Adrenal gland (tissue), 12 donors: ENCODE measurements around the gene FIGNL2. TPM values are rescaled to one million over a fixed set of nuclear protein-coding genes. Genes with fewer than 3 reads are reported as not detected.

Source experiments
- DNase-seq, 7 donors: peaks; one replicate each; pipeline ENCODE4 v3.0.0-alpha.2; 2019 to 2020
- H3K27ac ChIP-seq, 5 donors: fragments of 200-600 bp; sonication (generic) in 4 of 5; 1 replicate in 3 of 5; 2 replicates in 2 of 5; pipeline versions ENCODE4 v1.5.1 to v1.8.0; 2016 to 2020; ENCODE audit warnings: mild to moderate bottlenecking in 1 of 5
- H3K27me3 ChIP-seq: fragments of 200-600 bp; 2 replicates; pipeline ENCODE4 v1.8.0; 2021
- H3K36me3 ChIP-seq, 2 donors: fragments of 200-600 bp; replicated peaks in 1 of 2; 1 replicate in 1 of 2; 2 replicates in 1 of 2; pipeline versions ENCODE4 v1.5.1 to v1.8.0; 2018 to 2022
- H3K4me1 ChIP-seq, 2 donors: fragments of 200-600 bp; replicated peaks in 1 of 2; 1 replicate in 1 of 2; 2 replicates in 1 of 2; pipeline versions ENCODE4 v1.5.1 to v1.8.0; 2018 to 2021
- H3K4me3 ChIP-seq, 4 donors: fragments of 200-600 bp; sonication (generic) in 3 of 4; one replicate each; pipeline ENCODE4 v1.5.1; 2016 to 2018
- H3K9me3 ChIP-seq, 3 donors: fragments of 200-600 bp; sonication (generic) in 1 of 3; replicated peaks in 1 of 3; 1 replicate in 2 of 3; 2 replicates in 1 of 3; pipeline versions ENCODE4 v1.5.1 to v1.8.0; 2016 to 2021
- CTCF ChIP-seq, 6 experiments: fragments of 450-650 bp in 4 of 6; fragments of 200-600 bp in 2 of 6; sonication (generic) in 1 of 6; IDR thresholded peaks; 1 replicate in 5 of 6; 2 replicates in 1 of 6; pipeline versions ENCODE4 v1.5.1 to v1.8.0; 2016 to 2021; ENCODE audit warnings: antibody characterized with exemption in 6 of 6, mild to moderate bottlenecking in 2 of 6, moderate library complexity in 1 of 6
- POLR2A ChIP-seq, 2 donors: fragments of 450-650 bp; IDR thresholded peaks; one replicate each; pipeline ENCODE4 v1.6.1; 2017; ENCODE audit warnings: antibody characterized with exemption in 2 of 2, mild to moderate bottlenecking in 2 of 2, moderate library complexity in 1 of 2
- WGBS, 4 donors: extraction: QIAGEN DNeasy Blood & Tissue Kit in 2 of 4; methylation state at CpG; one replicate each; pipeline versions ENCODE4 v1.1.5 to v1.1.7; 2013 to 2017; 5-methylcytosine and 5-hydroxymethylcytosine counted together
- intact Hi-C, 2 donors: fragments of 100-400 bp; cut with DNase I; formaldehyde crosslinking; loops; one replicate each; pipeline versions ENCODE4 v1.14.1 to v1.15.0; 2022 to 2023
- polyA plus RNA-seq, 3 donors: library from polyadenylated mRNA; stranded (reverse); fragments of 200-250 nt in 2 of 3; fragments of 350-450 nt in 1 of 3; fragmentation: Illumina TruSeq in 1 of 3; extraction: RNeasy Lipid Tissue Mini Kit (QIAGEN cat#74804) in 1 of 3; gene quantifications; one replicate each; pipeline ENCODE4 v1.2.3, GENCODE V29; 2013 to 2014
- total RNA-seq, 9 donors: library from RNA; depleted of rRNA in 4 of 9; stranded (reverse); fragments of >200 nt in 4 of 9; fragments of 120-200 nt in 1 of 9; fragmentation: NEBNext Ultra II Directional in 1 of 9; extraction: Animal tissue kit (Norgen Biotek cat#: 25700) in 1 of 9; gene quantifications; one replicate each; pipeline versions ENCODE4 v1.1.0 to v1.2.4, GENCODE V29; 2013 to 2023
- donor health status: healthy with polysubstance abuse.
- donor health status: Bipolar disorder and iron deficiency.
- donor health status: DM: yes; HTN: yes; CAD: no.
- donor health status: DM: no; HTN: no; CAD: no.
- donor health status: DM: no; HTN: no; CAD: no.
- donor health status: DM: yes; HTN: yes; CAD: no.

FIGNL2 gene
- total and polyA plus RNA-seq, 12 donors = 0.04 to 0.32 (median 0.25) TPM; not detected in 1

GRCh38 chr12:51866324-51866723 lies 17.8 kb upstream of the FIGNL2 start:
- peaks cover 6 to 15% of the 10 kb centered on the region in 2 donors for H3K4me1 ChIP-seq
- intact Hi-C loops = no loop called here
- TF ChIP-seq CTCF (IDR thresholded peaks at IDR 0.05) (no peak), POLR2A (IDR thresholded peaks at IDR 0.05) (no peak)
- H3K27ac ChIP-seq = no peak overlapping the region
- DNase-seq = no peak
- no peaks in the 10 kb centered on the region for H3K9me3 ChIP-seq
- no peaks in the 10 kb centered on the region for H3K36me3 ChIP-seq
- no peak overlapping the region for H3K4me3 ChIP-seq
- peaks cover 12% of the 10 kb centered on the region for H3K27me3 ChIP-seq
- WGBS, 4 donors = 85 to 93% (median 90%) methylated on average over 4 of the region's 4 CpGs

- intact Hi-C loops = no loop called here
- TF ChIP-seq POLR2A (IDR thresholded peaks at IDR 0.05) = no peak
- TF ChIP-seq CTCF (IDR thresholded peaks at IDR 0.05) = no peak
- Histone ChIP-seq H3K4me3 (no peak overlapping the region), H3K36me3 (no peaks in the 10 kb centered on the region), H3K27me3 (peaks cover 12% of the 10 kb centered on the region), H3K27ac (no peak overlapping the region), H3K9me3 (no peaks in the 10 kb centered on the region), H3K4me1 (peaks cover 6 to 15% of the 10 kb centered on the region in 2 donors)
- DNase-seq = no peak
- WGBS, 4 donors = 79 to 91% (median 89%) methylated on average over 2 to 7 of the region's 7 CpGs
Measured at GRCh38 chr12:51865757-51866270, 17.3 kb upstream of the FIGNL2 start.

- intact Hi-C loops = no loop called here
- H3K4me1 ChIP-seq = peaks cover 6 to 15% of the 10 kb centered on the region in 2 donors
- no peak overlapping the region for H3K27ac ChIP-seq
- H3K36me3 ChIP-seq = no peaks in the 10 kb centered on the region
- no peak overlapping the region for H3K4me3 ChIP-seq
- WGBS, 4 donors = 78 to 88% (median 83%) methylated on average over 7 to 12 of the region's 12 CpGs
- DNase-seq = no peak
- TF ChIP-seq POLR2A (IDR thresholded peaks at IDR 0.05) (no peak), CTCF (IDR thresholded peaks at IDR 0.05) (no peak)
- peaks cover 12% of the 10 kb centered on the region for H3K27me3 ChIP-seq
- no peaks in the 10 kb centered on the region for H3K9me3 ChIP-seq
Measured at GRCh38 chr12:51864833-51865670, 16.5 kb upstream of the FIGNL2 start.

- H3K27me3 ChIP-seq = peaks cover 12% of the 10 kb centered on the region
- H3K36me3 ChIP-seq = no peaks in the 10 kb centered on the region
- intact Hi-C loops = no loop called here
- no peak overlapping the region for H3K27ac ChIP-seq
- H3K4me3 ChIP-seq = peak overlapping the region in 1 of 4 donors; percentile 41
- no peak for DNase-seq
- H3K4me1 ChIP-seq = peaks cover 4 to 11% of the 10 kb centered on the region in 2 donors
- no peak for TF ChIP-seq POLR2A (IDR thresholded peaks at IDR 0.05)
- TF ChIP-seq CTCF (IDR thresholded peaks at IDR 0.05) = no peak
- 3 to 29% (median 24%) methylated on average over 5 to 53 of the region's 53 CpGs for WGBS, 4 donors
- H3K9me3 ChIP-seq = no peaks in the 10 kb centered on the region
Measured at GRCh38 chr12:51863933-51864832, 15.7 kb upstream of the FIGNL2 start.
